Endodermal cell (in vitro differentiated cells): ENCODE results near the gene RSRC1. TPM values are rescaled to one million over a fixed set of nuclear protein-coding genes. Genes with fewer than 3 reads are reported as not detected.
"Not testable (repeated sequence)": the region's sequence is repeated elsewhere in the genome, so short reads cannot be mapped to it uniquely, and the experiment has no call there.

Source experiments
- DNase-seq: peaks from one replicate; pipeline ENCODE4 v3.0.0-alpha.2; 2017
- H3K27ac ChIP-seq: 2 replicates; pipeline ENCODE4 v1.5.1; 2013; ENCODE audit warnings: mild to moderate bottlenecking, low read depth, low read length, moderate library complexity
- H3K27me3 ChIP-seq: 2 replicates; pipeline ENCODE4 v1.6.1; 2013; ENCODE audit warnings: mild to moderate bottlenecking, low read length, moderate library complexity; ENCODE audit not compliant: insufficient read depth, control insufficient read depth, poor library complexity, severe bottlenecking
- H3K36me3 ChIP-seq: 2 replicates; pipeline ENCODE4 v1.7.0; 2013; ENCODE audit warnings: mild to moderate bottlenecking, low read length, moderate library complexity; ENCODE audit not compliant: control insufficient read depth, insufficient read depth
- H3K4me1 ChIP-seq: one replicate; pipeline ENCODE4 v1.7.0; 2013; ENCODE audit warnings: low read length; ENCODE audit not compliant: control insufficient read depth, insufficient read depth
- H3K4me3 ChIP-seq: 2 replicates; pipeline ENCODE4 v1.5.1; 2013; ENCODE audit warnings: mild to moderate bottlenecking, low read length, moderate library complexity
- H3K9ac ChIP-seq: 2 replicates; pipeline ENCODE4 v1.6.1; 2013; ENCODE audit warnings: mild to moderate bottlenecking, low read length, moderate library complexity; ENCODE audit not compliant: poor library complexity, severe bottlenecking; ENCODE audit errors: extremely low read depth
- H3K9me3 ChIP-seq: 2 replicates; pipeline ENCODE4 v1.6.1; 2013; ENCODE audit warnings: mild to moderate bottlenecking, low read length, moderate library complexity; ENCODE audit not compliant: control insufficient read depth
- H3K27ac Mint-ChIP-seq: 2 replicates; pipeline ENCODE4 v1.8.0; 2020; ENCODE audit warnings: mixed read lengths
- H3K27me3 Mint-ChIP-seq: 2 replicates; pipeline ENCODE4 v1.8.0; 2021; ENCODE audit warnings: mild to moderate bottlenecking, mixed read lengths; ENCODE audit not compliant: insufficient read depth
- H3K36me3 Mint-ChIP-seq: 2 replicates; pipeline ENCODE4 v1.8.0; 2020; ENCODE audit warnings: low read depth, mixed read lengths
- H3K4me1 Mint-ChIP-seq: 2 replicates; pipeline ENCODE4 v1.8.0; 2020; ENCODE audit warnings: mixed read lengths
- H3K4me3 Mint-ChIP-seq: 2 replicates; pipeline ENCODE4 v1.8.0; 2020; ENCODE audit warnings: mild to moderate bottlenecking, moderate library complexity, mixed read lengths
- H3K9me3 Mint-ChIP-seq: 2 replicates; pipeline ENCODE4 v1.8.0; 2020; ENCODE audit warnings: mild to moderate bottlenecking, mixed read lengths
- WGBS, 2 experiments: methylation state at CpG; one replicate each; pipeline versions ENCODE4 v1.1.5 to v1.1.7; 2013; ENCODE audit warnings: missing lambda C conversion rate in 2 of 2, mixed read lengths in 1 of 2; ENCODE audit not compliant: insufficient coverage in 1 of 2, insufficient read length in 1 of 2; 5-methylcytosine and 5-hydroxymethylcytosine counted together
- long read RNA-seq, 4 experiments: library from polyadenylated mRNA in 2 of 4; library from RNA in 1 of 4; library from capped mRNA in 1 of 4; stranded (forward) in 3 of 4; unstranded in 1 of 4; transcript quantifications; one replicate each; pipeline ENCODE4 v2.0.0, GENCODE V29; 2020 to 2021; ENCODE audit warnings: inconsistent platforms in 1 of 4
- polyA plus RNA-seq, 2 experiments: library from polyadenylated mRNA; stranded (reverse); fragments of 50-300 nt; gene quantifications; one replicate each; pipeline ENCODE4 v1.2.3, GENCODE V29; 2013
- total RNA-seq, 2 donors: library from RNA; stranded (reverse); fragmentation: NEBNext Ultra II Directional in 1 of 2; extraction: Animal tissue kit (Norgen Biotek cat#: 25700) in 1 of 2; gene quantifications; 2 replicates in 1 of 2; 3 replicates in 1 of 2; pipeline ENCODE4 v1.2.1, GENCODE V29; 2021
- TF ChIP-seq, protein P1 (sequence below): fragments of 200-600 bp; sonication (generic); conservative IDR thresholded peaks from 2 replicates; pipeline ENCODE4 v1.5.0; 2021; ENCODE audit warnings: antibody characterized with exemption, mild to moderate bottlenecking

The RSRC1 gene, protein sequence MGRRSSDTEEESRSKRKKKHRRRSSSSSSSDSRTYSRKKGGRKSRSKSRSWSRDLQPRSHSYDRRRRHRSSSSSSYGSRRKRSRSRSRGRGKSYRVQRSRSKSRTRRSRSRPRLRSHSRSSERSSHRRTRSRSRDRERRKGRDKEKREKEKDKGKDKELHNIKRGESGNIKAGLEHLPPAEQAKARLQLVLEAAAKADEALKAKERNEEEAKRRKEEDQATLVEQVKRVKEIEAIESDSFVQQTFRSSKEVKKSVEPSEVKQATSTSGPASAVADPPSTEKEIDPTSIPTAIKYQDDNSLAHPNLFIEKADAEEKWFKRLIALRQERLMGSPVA
- total RNA-seq, result 10 to 100 TPM; 45.3 to 52.1 TPM
- polyA plus RNA-seq (2013, experiment 1 of 2), result 33.3 TPM
- polyA plus RNA-seq (2013, experiment 2 of 2), result 35.7 TPM
- long read RNA-seq, experiment 1, partial matches to known transcripts, result 0 of 6 reads
- long read RNA-seq, experiment 1, other reads (novel, unspliced or antisense), result 4 of 6 reads
- long read RNA-seq, experiment 2, transcript RSRC1-201 (10 exons, 1,727 nt), result major isoform, 14 of 38 reads
- long read RNA-seq, experiment 2, transcript RSRC1-215 (10 exons, 1,738 nt), result minor isoform, 11 of 38 reads
- long read RNA-seq, experiment 2, partial matches to known transcripts, result 1 of 38 reads
- long read RNA-seq, experiment 2, other reads (novel, unspliced or antisense), result 12 of 38 reads
- long read RNA-seq, experiment 3, transcript RSRC1-201 (10 exons, 1,727 nt), result major isoform, 22 of 42 reads
- long read RNA-seq, experiment 3, transcript RSRC1-215 (10 exons, 1,738 nt), result minor isoform, 10 of 42 reads
- long read RNA-seq, experiment 3, partial matches to known transcripts, result 5 of 42 reads
- long read RNA-seq, experiment 3, other reads (novel, unspliced or antisense), result 4 of 42 reads
- long read RNA-seq, experiment 4, transcript RSRC1-215 (10 exons, 1,738 nt), result minor isoform, 14 of 60 reads
- long read RNA-seq, experiment 4, transcript RSRC1-201 (10 exons, 1,727 nt), result major isoform, 24 of 60 reads
- long read RNA-seq, experiment 4, partial matches to known transcripts, result 13 of 60 reads
- long read RNA-seq, experiment 4, other reads (novel, unspliced or antisense), result 7 of 60 reads

DNA sequence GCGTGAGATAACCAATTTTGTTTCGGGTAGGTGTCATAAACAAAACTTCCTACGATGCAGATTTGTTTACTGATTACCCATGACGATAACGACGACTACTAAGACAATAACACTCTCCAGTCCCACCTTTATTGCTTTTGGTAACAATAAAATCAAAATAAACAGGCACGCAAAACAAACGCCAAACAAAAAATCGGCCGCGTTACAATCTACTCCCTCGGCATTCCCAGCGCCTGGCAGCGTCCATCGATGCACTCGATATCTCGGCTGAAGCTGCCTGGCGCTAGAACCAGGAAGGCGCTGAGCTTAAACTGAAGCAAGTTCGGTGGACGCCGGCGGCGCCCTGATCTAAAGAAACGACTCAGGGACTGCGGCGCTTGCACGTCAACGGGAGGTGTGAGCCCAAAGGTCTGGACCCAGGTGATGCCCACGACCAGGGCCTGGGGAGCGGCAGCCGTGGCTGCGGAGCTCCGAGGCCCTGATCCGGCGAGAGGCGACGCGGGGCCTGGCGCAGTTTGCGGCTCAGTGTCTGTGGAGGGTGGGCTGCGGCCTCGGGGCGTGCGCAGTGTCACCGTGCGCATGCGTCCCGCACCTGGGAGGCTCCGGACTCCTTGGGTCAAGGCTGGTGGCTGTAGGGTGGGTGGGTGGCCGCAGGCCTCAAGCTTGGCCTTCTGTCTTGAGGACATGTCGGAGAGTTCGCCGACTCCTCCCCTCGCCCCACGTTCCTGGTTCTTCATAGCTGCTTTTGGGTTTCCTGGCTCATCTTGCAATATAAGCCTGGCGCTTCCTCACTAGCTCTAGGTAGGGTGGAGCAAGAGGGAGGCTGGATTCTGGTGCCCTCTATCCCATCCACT is at the start of gene RSRC1:
Gene RSRC1 (plus strand): TSS at position 286 of the 854 bp plus-strand sequence. CDS start 12,016 bp downstream, outside the sequence.
- Histone ChIP-seq H3K9ac (peak within 1 kb of the TSS; percentile 80), H3K4me3 (peak within 1 kb of the TSS; percentile 95), H3K9me3 (peaks cover 20% of the 10 kb centered on the region), H3K36me3 (no peaks in the 10 kb centered on the region), H3K4me1 (no peaks in the 10 kb centered on the region), H3K27ac (peak within 1 kb of the TSS; percentile 70), H3K27me3 (peaks cover 45% of the 10 kb centered on the region)
- TF ChIP-seq, protein P1, sequence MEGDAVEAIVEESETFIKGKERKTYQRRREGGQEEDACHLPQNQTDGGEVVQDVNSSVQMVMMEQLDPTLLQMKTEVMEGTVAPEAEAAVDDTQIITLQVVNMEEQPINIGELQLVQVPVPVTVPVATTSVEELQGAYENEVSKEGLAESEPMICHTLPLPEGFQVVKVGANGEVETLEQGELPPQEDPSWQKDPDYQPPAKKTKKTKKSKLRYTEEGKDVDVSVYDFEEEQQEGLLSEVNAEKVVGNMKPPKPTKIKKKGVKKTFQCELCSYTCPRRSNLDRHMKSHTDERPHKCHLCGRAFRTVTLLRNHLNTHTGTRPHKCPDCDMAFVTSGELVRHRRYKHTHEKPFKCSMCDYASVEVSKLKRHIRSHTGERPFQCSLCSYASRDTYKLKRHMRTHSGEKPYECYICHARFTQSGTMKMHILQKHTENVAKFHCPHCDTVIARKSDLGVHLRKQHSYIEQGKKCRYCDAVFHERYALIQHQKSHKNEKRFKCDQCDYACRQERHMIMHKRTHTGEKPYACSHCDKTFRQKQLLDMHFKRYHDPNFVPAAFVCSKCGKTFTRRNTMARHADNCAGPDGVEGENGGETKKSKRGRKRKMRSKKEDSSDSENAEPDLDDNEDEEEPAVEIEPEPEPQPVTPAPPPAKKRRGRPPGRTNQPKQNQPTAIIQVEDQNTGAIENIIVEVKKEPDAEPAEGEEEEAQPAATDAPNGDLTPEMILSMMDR, result no peak
- Mint-ChIP-seq H3K9me3 (peaks cover 21% of the 10 kb centered on the region), H3K4me1 (peaks cover 9% of the 10 kb centered on the region), H3K27ac (peak within 1 kb of the TSS; percentile 93), H3K27me3 (peaks cover 46% of the 10 kb centered on the region), H3K36me3 (peaks cover 20% of the 10 kb centered on the region), H3K4me3 (peak within 1 kb of the TSS; percentile 72)
- peak; percentile 96 for DNase-seq
- WGBS, 2 experiments, result 0 to 2% methylated on average over 9 to 57 of the region's 57 CpGs

DNA sequence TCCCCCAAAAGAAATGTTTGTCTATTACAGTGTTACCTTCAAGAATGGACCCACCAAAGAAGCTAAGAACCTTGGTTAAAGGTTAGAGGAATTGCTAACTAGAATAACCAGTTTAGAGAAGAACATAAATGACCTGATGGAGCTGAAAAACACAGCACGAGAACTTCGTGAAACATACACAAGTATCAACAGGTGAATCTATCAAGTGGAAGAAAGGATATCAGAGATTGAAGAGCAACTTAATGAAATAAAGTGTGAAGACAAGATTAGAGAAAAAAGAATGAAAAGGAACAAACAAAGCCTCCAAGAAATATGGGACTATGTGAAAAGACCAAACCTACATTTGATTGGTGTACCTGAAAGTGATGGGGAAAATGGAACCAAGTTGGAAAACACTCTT is 44.3 kb upstream of the RSRC1 start:
- not testable (repeated sequence) for H3K4me3 ChIP-seq, H3K27ac ChIP-seq, H3K9me3 ChIP-seq, H3K9ac ChIP-seq, H3K36me3 ChIP-seq, H3K27me3 ChIP-seq, H3K4me3 Mint-ChIP-seq, DNase-seq, H3K9me3 Mint-ChIP-seq, H3K4me1 Mint-ChIP-seq, H3K36me3 Mint-ChIP-seq, H3K27me3 Mint-ChIP-seq, H3K4me1 ChIP-seq, H3K27ac Mint-ChIP-seq
- WGBS, 2 experiments, result 94 to 100% methylated on average over 2 of the region's 2 CpGs

DNA sequence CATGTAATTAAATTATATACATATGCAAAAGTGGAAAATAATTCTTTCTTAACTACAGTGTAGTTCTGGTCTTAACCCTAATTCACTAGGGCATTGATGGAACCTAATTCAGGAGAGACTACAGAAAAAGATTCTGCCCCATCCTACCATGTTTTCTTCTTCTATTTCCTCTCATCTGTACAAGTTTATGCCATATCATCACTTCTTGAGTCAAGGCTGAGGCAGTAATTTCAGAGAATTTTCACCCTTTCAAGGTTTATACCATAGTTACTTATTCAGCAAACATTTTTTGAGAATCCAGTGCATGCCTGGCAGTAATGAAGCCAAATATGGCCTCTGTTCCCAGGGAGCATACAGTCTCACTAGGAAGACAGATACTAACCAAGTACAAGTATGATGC is 37.1 kb upstream of the RSRC1 start:
- H3K9me3 Mint-ChIP-seq, result no peaks in the 10 kb centered on the region
- H3K27me3 ChIP-seq, result no peaks in the 10 kb centered on the region
- H3K27me3 Mint-ChIP-seq, result no peaks in the 10 kb centered on the region
- no peaks in the 10 kb centered on the region for H3K36me3 Mint-ChIP-seq
- no peak overlapping the region for H3K27ac Mint-ChIP-seq
- H3K4me3 Mint-ChIP-seq, result no peak overlapping the region
- H3K36me3 ChIP-seq, result no peaks in the 10 kb centered on the region
- no peaks in the 10 kb centered on the region for H3K9me3 ChIP-seq
- H3K4me1 ChIP-seq, result no peaks in the 10 kb centered on the region
- DNase-seq, result no peak
- H3K4me1 Mint-ChIP-seq, result peaks cover 4% of the 10 kb centered on the region
- TF ChIP-seq, protein P1, result no peak
- no peak overlapping the region for H3K4me3 ChIP-seq
- H3K9ac ChIP-seq, result no peak overlapping the region
- H3K27ac ChIP-seq, result no peak overlapping the region
